ENCODE data around the gene FARS2.

FARS2 gene

GRCh38 chr6:5278565-5279120, 17.3 kb downstream of the FARS2 start:
- in situ Hi-C loops (cut with HindIII; ENCODE audit: low sequenced_read_pairs) = no loop called here
- H3K4me3 ChIP-seq (ENCODE audit: low read depth, low read length) = no peak overlapping the region
- no peak for DNase-seq (ENCODE audit: low read depth, low spot score)
- TF ChIP-seq, protein P1, sequence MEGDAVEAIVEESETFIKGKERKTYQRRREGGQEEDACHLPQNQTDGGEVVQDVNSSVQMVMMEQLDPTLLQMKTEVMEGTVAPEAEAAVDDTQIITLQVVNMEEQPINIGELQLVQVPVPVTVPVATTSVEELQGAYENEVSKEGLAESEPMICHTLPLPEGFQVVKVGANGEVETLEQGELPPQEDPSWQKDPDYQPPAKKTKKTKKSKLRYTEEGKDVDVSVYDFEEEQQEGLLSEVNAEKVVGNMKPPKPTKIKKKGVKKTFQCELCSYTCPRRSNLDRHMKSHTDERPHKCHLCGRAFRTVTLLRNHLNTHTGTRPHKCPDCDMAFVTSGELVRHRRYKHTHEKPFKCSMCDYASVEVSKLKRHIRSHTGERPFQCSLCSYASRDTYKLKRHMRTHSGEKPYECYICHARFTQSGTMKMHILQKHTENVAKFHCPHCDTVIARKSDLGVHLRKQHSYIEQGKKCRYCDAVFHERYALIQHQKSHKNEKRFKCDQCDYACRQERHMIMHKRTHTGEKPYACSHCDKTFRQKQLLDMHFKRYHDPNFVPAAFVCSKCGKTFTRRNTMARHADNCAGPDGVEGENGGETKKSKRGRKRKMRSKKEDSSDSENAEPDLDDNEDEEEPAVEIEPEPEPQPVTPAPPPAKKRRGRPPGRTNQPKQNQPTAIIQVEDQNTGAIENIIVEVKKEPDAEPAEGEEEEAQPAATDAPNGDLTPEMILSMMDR (IDR thresholded peaks at IDR 0.05; ENCODE audit: low read depth, low read length) = no peak

DNA sequence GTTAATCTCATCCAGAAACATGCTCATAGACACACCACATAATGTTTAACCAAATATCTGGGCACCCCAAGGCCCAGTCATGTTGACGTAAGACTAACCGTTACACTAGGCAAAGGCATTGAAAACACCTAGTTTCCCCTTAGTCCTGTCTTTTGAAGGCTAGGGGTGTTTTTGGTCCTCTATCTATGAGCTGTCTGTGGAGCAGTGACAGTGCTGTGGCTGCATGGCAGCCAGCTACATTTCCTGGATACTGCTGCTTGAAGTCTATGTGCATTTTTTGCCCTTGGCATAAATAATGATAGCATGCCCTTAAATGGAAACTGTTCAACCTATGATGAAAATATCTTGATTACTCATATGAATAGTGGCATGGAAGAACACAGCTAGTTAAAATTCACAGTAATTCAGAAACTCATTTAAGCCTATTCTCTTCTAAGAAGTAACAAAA, 18.6 kb downstream of the FARS2 start:
- TF ChIP-seq, protein P1 (IDR thresholded peaks at IDR 0.05; ENCODE audit: low read depth, low read length) = no peak
- no peak overlapping the region for H3K4me3 ChIP-seq (ENCODE audit: low read depth, low read length)
- DNase-seq (ENCODE audit: low read depth, low spot score) = no peak
- in situ Hi-C loops (cut with HindIII; ENCODE audit: low sequenced_read_pairs) = no loop called here

- TF ChIP-seq, protein P1 (IDR thresholded peaks at IDR 0.05; ENCODE audit: low read depth, low read length) = no peak
- in situ Hi-C loops (cut with HindIII; ENCODE audit: low sequenced_read_pairs) = no loop called here
- no peak for DNase-seq (ENCODE audit: low read depth, low spot score)
- H3K4me3 ChIP-seq (ENCODE audit: low read depth, low read length) = no peak overlapping the region
These were observed 19.6 kb downstream of the FARS2 start for GRCh38 chr6:5280920-5281319.

DNA sequence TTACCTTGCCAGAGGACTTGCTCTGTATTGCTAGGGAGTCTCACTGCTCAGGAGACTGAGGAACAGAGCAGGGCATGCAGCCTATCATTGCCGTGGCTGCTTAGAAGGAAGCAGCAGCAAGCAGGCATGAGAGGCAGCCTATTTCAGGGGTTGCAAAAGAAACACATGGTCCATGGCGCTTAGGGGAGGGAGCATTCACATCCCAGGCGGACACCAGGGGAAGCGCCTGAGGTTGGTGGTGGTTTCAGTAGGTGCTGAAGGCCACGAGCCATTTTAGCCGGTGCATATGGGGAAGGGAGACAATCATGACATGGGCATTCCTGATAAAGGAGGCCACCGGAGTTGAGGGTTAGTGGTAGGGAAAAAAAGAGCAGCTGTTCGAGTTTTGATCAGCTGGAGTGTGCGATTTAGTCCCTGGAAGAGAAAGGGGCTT, 20.9 kb downstream of the FARS2 start:
- no peak for DNase-seq (ENCODE audit: low read depth, low spot score)

DNA sequence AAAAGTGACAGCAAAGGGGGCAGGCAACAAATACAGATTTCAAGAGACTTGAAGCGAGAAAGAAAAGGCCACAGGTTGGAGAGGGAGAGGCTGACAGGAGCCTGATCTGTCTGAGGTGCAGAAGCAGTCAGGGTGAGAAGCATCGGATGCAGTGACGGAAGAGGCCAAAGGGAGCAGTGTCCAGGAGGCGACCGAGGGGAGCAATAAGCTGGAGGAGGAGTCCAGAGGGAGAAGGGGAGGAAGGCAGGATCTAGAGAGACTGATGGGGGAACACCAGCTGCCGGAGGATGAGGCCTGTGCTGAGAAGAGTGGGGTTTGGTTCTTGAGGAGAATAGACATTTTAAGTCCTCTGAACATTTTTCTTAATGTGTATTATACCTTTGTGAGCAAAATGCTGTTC, 23.8 kb downstream of the FARS2 start:
- in situ Hi-C loops (cut with HindIII; ENCODE audit: low sequenced_read_pairs) = no loop called here
- H3K4me3 ChIP-seq (ENCODE audit: low read depth, low read length) = no peak overlapping the region
- TF ChIP-seq, protein P1 (IDR thresholded peaks at IDR 0.05; ENCODE audit: low read depth, low read length) = no peak
- DNase-seq (ENCODE audit: low read depth, low spot score) = no peak

More for the DNA sequence above, 20.9 kb downstream of the FARS2 start:
- in situ Hi-C loops (cut with HindIII; ENCODE audit: low sequenced_read_pairs) = no loop called here
- no peak overlapping the region for H3K4me3 ChIP-seq (ENCODE audit: low read depth, low read length)
- TF ChIP-seq, protein P1 (IDR thresholded peaks at IDR 0.05; ENCODE audit: low read depth, low read length) = no peak

GRCh38 chr6:5285526-5285925, 24.2 kb downstream of the FARS2 start:
- in situ Hi-C loops (cut with HindIII; ENCODE audit: low sequenced_read_pairs) = no loop called here
- no peak overlapping the region for H3K4me3 ChIP-seq (ENCODE audit: low read depth, low read length)
- DNase-seq (ENCODE audit: low read depth, low spot score) = no peak
- TF ChIP-seq, protein P1 (IDR thresholded peaks at IDR 0.05; ENCODE audit: low read depth, low read length) = no peak

All from astrocyte of the spinal cord (primary cell).